OCI-LY1 (cell line): ENCODE results near the gene ATM.

Source experiments
- H2AFZ ChIP-seq: fragments of 200-600 bp; sonication (generic), shearing (Covaris generic); 2 replicates; pipeline ENCODE4 v1.6.0; 2014; ENCODE audit warnings: antibody characterized with exemption, mild to moderate bottlenecking, low read length
- H3F3A ChIP-seq: fragments of 200-600 bp; sonication (generic), shearing (Covaris generic); 2 replicates; pipeline ENCODE4 v1.6.0; 2014; ENCODE audit warnings: mild to moderate bottlenecking, antibody characterized with exemption, low read length, moderate library complexity; ENCODE audit not compliant: insufficient read depth
- H3K27ac ChIP-seq: fragments of 200-600 bp; sonication (generic); 2 replicates; pipeline ENCODE4 v1.5.1; 2014; ENCODE audit warnings: low read length, mixed run types, mild to moderate bottlenecking, low read depth; ENCODE audit not compliant: poor library complexity, severe bottlenecking
- H3K27me3 ChIP-seq: fragments of 200-600 bp; sonication (generic); 2 replicates; pipeline ENCODE4 v1.6.0; 2014; ENCODE audit warnings: antibody characterized with exemption, mild to moderate bottlenecking, low read length, moderate library complexity; ENCODE audit not compliant: insufficient read depth
- H3K36me3 ChIP-seq: fragments of 200-600 bp; sonication (generic); 2 replicates; pipeline ENCODE4 v1.6.1; 2014; ENCODE audit warnings: mild to moderate bottlenecking, antibody characterized with exemption, low read length, moderate library complexity, mixed read lengths; ENCODE audit not compliant: insufficient read depth
- H3K4me1 ChIP-seq: fragments of 200-600 bp; sonication (generic); 2 replicates; pipeline ENCODE4 v1.5.1; 2014; ENCODE audit warnings: mild to moderate bottlenecking, low read length, moderate library complexity; ENCODE audit not compliant: insufficient read depth, severe bottlenecking
- H3K4me2 ChIP-seq: fragments of 200-600 bp; sonication (generic), shearing (Covaris generic); 2 replicates; pipeline ENCODE4 v1.6.1; 2014; ENCODE audit warnings: low read length
- H3K4me3 ChIP-seq: fragments of 200-600 bp; sonication (generic); 2 replicates; pipeline ENCODE4 v1.5.1; 2014; ENCODE audit warnings: low read length, low read depth, mild to moderate bottlenecking, mixed read lengths; ENCODE audit not compliant: poor library complexity, severe bottlenecking
- H3K79me2 ChIP-seq: fragments of 200-600 bp; shearing (Covaris generic); 2 replicates; pipeline ENCODE4 v1.6.1; 2016; ENCODE audit warnings: mixed run types, low read length, mixed read lengths; ENCODE audit not compliant: insufficient read depth
- H3K9ac ChIP-seq: fragments of 200-600 bp; sonication (generic), shearing (Covaris generic); 2 replicates; pipeline ENCODE4 v1.6.1; 2014; ENCODE audit warnings: mild to moderate bottlenecking, low read length, mixed read lengths
- H3K9me2 ChIP-seq: fragments of 200-600 bp; sonication (generic), shearing (Covaris generic); 2 replicates; pipeline ENCODE4 v1.6.1; 2014; ENCODE audit warnings: low read depth, mild to moderate bottlenecking, low read length, mixed read lengths
- H3K9me3 ChIP-seq: fragments of 200-600 bp; shearing (Covaris generic); 2 replicates; pipeline ENCODE4 v1.6.1; 2014; ENCODE audit warnings: low read length, mixed read lengths
- H4K20me1 ChIP-seq: fragments of 200-600 bp; sonication (generic), shearing (Covaris generic); 2 replicates; pipeline ENCODE4 v1.6.0; 2016; ENCODE audit warnings: mild to moderate bottlenecking, low read length; ENCODE audit not compliant: insufficient read depth
- EZH2 ChIP-seq: fragments of 200-600 bp; sonication (generic), shearing (Covaris generic); IDR thresholded peaks from 2 replicates; pipeline ENCODE4 v1.8.0; 2017; ENCODE audit warnings: borderline replicate concordance, mixed run types, mild to moderate bottlenecking, antibody characterized with exemption, low read length, moderate library complexity, mixed read lengths
- TF ChIP-seq, protein P1 (sequence below): fragments of 200-600 bp; sonication (generic), shearing (Covaris generic); IDR thresholded peaks from 2 replicates; pipeline ENCODE4 v1.5.1; 2017; ENCODE audit warnings: mild to moderate bottlenecking, antibody characterized with exemption, low read length, moderate library complexity, mixed read lengths

Gene ATM

DNA sequence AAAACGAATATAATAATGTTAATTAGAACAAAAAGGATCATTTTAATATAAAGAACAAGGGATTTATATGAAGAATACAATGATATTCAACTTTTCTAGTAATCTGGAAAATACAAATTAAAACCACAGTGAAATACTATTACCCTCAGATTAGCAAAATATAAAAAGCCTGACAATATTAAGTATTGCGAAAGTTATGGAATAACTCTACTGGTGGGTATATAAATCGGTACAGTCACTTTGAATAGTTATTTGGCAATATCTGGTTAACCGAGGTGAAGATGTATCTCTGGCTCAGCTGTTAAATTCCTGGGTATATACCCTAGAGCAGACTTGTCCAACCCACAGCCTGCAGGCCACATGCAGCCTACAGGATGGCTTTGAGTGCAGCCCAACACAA, 118.8 kb downstream of the ATM start:
- no peak overlapping the region for H3K4me2 ChIP-seq
- no peaks in the 10 kb centered on the region for H3K9me3 ChIP-seq
- no peak overlapping the region for H3K9ac ChIP-seq
- no peaks in the 10 kb centered on the region for H3K4me1 ChIP-seq
- no peak overlapping the region for H3K27ac ChIP-seq
- no peaks in the 10 kb centered on the region for H3K9me2 ChIP-seq
- no peaks in the 10 kb centered on the region for H4K20me1 ChIP-seq
- H3K27me3 ChIP-seq = no peaks in the 10 kb centered on the region
- H2AFZ ChIP-seq = no peak overlapping the region
- no peaks in the 10 kb centered on the region for H3K79me2 ChIP-seq
- TF ChIP-seq, protein P1, sequence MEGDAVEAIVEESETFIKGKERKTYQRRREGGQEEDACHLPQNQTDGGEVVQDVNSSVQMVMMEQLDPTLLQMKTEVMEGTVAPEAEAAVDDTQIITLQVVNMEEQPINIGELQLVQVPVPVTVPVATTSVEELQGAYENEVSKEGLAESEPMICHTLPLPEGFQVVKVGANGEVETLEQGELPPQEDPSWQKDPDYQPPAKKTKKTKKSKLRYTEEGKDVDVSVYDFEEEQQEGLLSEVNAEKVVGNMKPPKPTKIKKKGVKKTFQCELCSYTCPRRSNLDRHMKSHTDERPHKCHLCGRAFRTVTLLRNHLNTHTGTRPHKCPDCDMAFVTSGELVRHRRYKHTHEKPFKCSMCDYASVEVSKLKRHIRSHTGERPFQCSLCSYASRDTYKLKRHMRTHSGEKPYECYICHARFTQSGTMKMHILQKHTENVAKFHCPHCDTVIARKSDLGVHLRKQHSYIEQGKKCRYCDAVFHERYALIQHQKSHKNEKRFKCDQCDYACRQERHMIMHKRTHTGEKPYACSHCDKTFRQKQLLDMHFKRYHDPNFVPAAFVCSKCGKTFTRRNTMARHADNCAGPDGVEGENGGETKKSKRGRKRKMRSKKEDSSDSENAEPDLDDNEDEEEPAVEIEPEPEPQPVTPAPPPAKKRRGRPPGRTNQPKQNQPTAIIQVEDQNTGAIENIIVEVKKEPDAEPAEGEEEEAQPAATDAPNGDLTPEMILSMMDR = no peak
- no peak for TF ChIP-seq EZH2
- peaks cover 27% of the 10 kb centered on the region; the same call in 1 of the 2 replicates for H3K36me3 ChIP-seq
- no peaks in the 10 kb centered on the region for H3F3A ChIP-seq
- H3K4me3 ChIP-seq = no peak overlapping the region

DNA sequence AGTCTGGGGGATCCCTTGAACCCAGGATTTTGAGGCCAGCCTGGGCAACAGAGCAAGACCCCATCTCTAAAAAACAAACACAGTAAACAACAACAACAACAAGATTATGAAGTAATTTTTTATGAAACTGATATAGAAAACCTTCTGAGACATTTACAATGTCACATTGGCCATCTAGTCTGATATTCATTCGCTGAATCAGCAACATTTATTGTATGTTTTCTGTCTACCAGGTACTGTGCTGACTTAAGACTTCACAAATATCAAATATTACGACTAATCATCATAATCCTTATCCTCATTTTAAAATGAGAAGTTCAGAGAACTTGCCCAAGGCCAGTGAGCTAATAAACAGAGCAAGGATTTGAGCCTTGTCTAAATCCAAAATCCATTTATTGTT, 120.8 kb downstream of the ATM start:
- Histone ChIP-seq H3K79me2 (no peaks in the 10 kb centered on the region), H3K4me3 (no peak overlapping the region), H3K27ac (no peak overlapping the region), H3K9me3 (no peaks in the 10 kb centered on the region), H3K27me3 (no peaks in the 10 kb centered on the region), H3K9ac (no peak overlapping the region), H3F3A (no peaks in the 10 kb centered on the region), H3K36me3 (peaks cover 28% of the 10 kb centered on the region; the same call in 1 of the 2 replicates), H4K20me1 (no peaks in the 10 kb centered on the region), H3K9me2 (no peaks in the 10 kb centered on the region), H3K4me2 (no peak overlapping the region), H2AFZ (no peak overlapping the region), H3K4me1 (no peaks in the 10 kb centered on the region)
- no peak for TF ChIP-seq EZH2
- TF ChIP-seq, protein P1 = no peak

DNA sequence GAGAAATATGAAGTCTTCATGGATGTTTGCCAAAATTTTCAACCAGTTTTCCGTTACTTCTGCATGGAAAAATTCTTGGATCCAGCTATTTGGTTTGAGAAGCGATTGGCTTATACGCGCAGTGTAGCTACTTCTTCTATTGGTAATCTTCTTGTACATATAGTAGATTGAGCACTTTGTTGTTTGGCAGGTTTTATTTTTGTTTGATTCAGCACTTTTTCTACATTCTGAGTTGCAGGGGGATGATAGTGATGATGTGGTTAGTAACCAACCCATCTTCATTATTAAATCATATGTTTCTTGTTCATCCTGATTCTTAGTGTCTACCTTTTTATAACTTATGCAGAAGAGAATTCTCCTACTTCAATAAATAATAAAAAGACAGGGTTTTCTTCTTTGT, 122.9 kb downstream of the ATM start:
- Histone ChIP-seq H2AFZ (no peak overlapping the region), H3K9me3 (no peaks in the 10 kb centered on the region), H3K4me1 (no peaks in the 10 kb centered on the region), H4K20me1 (no peaks in the 10 kb centered on the region), H3K9ac (no peak overlapping the region), H3K36me3 (peaks cover 48% of the 10 kb centered on the region; the same call in 1 of the 2 replicates), H3F3A (no peaks in the 10 kb centered on the region), H3K79me2 (no peaks in the 10 kb centered on the region), H3K9me2 (no peaks in the 10 kb centered on the region), H3K4me3 (no peak overlapping the region), H3K27ac (no peak overlapping the region), H3K27me3 (no peaks in the 10 kb centered on the region), H3K4me2 (no peak overlapping the region)
- TF ChIP-seq, protein P1 = no peak
- no peak for TF ChIP-seq EZH2
